Measurements from ENCODE around the gene ZNF775. TPM values are rescaled to one million over a fixed set of nuclear protein-coding genes. Genes with fewer than 3 reads are reported as not detected.

ZNF775 gene
- total RNA-seq, 1 experiment from 2014 or later = 1.7 TPM

- intact Hi-C loops (cut with micrococcal nuclease) = loop anchor here (1.0 kb wide), 2 partner anchors 19 to 31 kb away; partner anchors contain the start of gene REPIN1
- no peak for TF ChIP-seq CTCF (IDR thresholded peaks at IDR 0.05; ENCODE audit: unreplicated experiment)
- BruUV-seq (replicated peaks) = no TSS peak
- Mint-ChIP-seq H3K4me1 (ENCODE audit: insufficient read depth, unreplicated experiment) (peaks cover 18% of the 10 kb centered on the region), H3K27ac (ENCODE audit: low read depth, unreplicated experiment) (peak overlapping the region; percentile 54), H3K36me3 (ENCODE audit: insufficient read depth, unreplicated experiment) (peaks cover 9% of the 10 kb centered on the region), H3K9me3 (ENCODE audit: unreplicated experiment) (no peaks in the 10 kb centered on the region), H3K27me3 (ENCODE audit: insufficient read depth, unreplicated experiment) (no peaks in the 10 kb centered on the region), H3K4me3 (ENCODE audit: unreplicated experiment) (no peak overlapping the region)
- ChIA-PET CTCF (interaction anchor here (0.8 to 2.3 kb wide), 2 partner anchors 30 to 44 kb away, joined by 3 to 6 read pairs; no protein-coding TSS in a partner anchor), POLR2A (interaction anchor here (0.7 to 2.1 kb wide), 4 partner anchors 8 to 33 kb away, joined by 3 to 9 read pairs (median 4); no protein-coding TSS in a partner anchor)
- DNase-seq (ENCODE audit: unreplicated experiment) = no peak
Observed at GRCh38 chr7:150399421-150400007, 20.4 kb downstream of the ZNF775 start.

DNA sequence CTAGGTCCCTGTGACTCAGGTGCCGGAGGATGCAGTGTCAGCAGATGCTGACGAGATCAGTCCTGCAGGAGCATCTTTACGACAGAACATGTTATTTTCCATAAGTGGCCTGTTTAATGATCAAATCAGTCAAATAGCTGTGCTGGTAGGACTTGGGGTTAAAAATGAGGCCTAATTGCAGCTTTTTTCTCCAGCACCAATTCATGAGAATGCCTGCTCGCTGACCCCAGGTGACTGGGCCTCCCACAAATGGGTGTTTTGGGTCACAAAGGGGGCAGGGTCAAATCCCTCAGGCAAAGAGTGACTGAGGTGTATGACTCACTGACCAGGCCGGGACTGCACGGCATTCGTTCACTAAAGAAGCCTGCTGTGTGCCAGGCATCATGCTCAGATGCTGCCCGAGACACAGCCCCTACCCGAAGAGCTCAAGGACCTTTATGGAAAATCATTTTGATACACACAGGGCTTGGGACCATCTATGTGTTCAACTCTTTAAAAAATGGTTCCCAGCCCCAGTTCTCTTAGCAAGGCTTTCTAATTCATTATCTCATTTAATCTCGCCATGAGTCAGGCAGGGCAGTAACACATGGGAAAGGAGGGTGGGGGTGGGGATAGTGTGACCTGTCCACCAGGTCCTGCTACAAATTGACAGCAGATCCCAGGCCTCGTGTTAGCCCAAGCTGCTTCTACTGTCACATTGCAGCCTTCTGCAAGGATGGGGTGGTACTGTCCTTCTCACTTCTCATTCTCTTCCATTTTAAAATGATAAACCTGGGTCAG is 21.1 kb downstream of the ZNF775 start:
- TF ChIP-seq CTCF (IDR thresholded peaks at IDR 0.05; ENCODE audit: unreplicated experiment) = no peak
- intact Hi-C loops (cut with micrococcal nuclease) = loop anchor here (1.0 kb wide), 2 partner anchors 20 to 32 kb away; partner anchors contain the start of gene REPIN1
- Mint-ChIP-seq H3K27ac (ENCODE audit: low read depth, unreplicated experiment) (peak overlapping the region; percentile 54), H3K27me3 (ENCODE audit: insufficient read depth, unreplicated experiment) (no peaks in the 10 kb centered on the region), H3K4me3 (ENCODE audit: unreplicated experiment) (no peak overlapping the region), H3K9me3 (ENCODE audit: unreplicated experiment) (no peaks in the 10 kb centered on the region), H3K4me1 (ENCODE audit: insufficient read depth, unreplicated experiment) (peaks cover 18% of the 10 kb centered on the region), H3K36me3 (ENCODE audit: insufficient read depth, unreplicated experiment) (peaks cover 9% of the 10 kb centered on the region)
- BruUV-seq (replicated peaks) = no TSS peak
- ChIA-PET POLR2A (interaction anchor here (0.7 to 2.1 kb wide), 4 partner anchors 8 to 34 kb away, joined by 3 to 9 read pairs (median 4); no protein-coding TSS in a partner anchor), CTCF (interaction anchor here (0.6 to 2.3 kb wide), 2 partner anchors 33 to 45 kb away, joined by 3 to 6 read pairs; no protein-coding TSS in a partner anchor)
- DNase-seq (ENCODE audit: unreplicated experiment) = peak; percentile 70

DNA sequence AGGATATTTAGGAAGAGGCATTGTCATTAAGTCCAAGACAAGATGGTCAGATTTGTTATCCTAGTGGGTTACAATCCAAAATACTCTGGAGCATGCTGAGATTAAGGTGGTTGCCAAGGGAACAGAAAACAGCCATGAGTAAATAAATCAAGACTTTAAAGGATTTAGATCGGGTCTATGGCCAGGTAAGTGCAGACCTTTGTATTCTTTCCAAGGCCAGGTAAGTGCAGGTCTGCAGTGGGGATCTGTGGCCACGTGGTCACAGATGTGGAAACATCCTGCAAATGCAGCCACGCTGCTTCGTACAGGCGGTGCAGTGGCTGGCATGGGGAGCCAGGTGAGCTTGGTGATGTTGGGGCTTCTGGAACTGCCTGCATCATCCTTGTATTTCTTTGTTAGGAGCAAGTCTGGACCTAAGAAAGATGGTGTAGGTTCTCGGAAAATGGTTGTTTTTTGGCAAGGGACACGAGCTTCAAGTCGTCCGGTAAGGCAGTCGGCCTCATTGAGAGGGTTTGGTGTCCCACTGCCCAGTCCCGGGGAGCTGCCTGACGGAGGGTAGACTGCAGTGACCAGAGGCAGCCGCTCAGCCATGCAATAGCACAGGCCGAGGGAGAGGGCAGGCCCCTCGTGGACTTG is 21.8 kb downstream of the ZNF775 start:
- Mint-ChIP-seq H3K27me3 (ENCODE audit: insufficient read depth, unreplicated experiment) (no peaks in the 10 kb centered on the region), H3K27ac (ENCODE audit: low read depth, unreplicated experiment) (no peak overlapping the region), H3K36me3 (ENCODE audit: insufficient read depth, unreplicated experiment) (peaks cover 9% of the 10 kb centered on the region), H3K4me3 (ENCODE audit: unreplicated experiment) (no peak overlapping the region), H3K9me3 (ENCODE audit: unreplicated experiment) (no peaks in the 10 kb centered on the region), H3K4me1 (ENCODE audit: insufficient read depth, unreplicated experiment) (peaks cover 23% of the 10 kb centered on the region)
- intact Hi-C loops (cut with micrococcal nuclease) = loop anchor here (1.0 kb wide), 2 partner anchors 21 to 33 kb away; partner anchors contain the start of gene REPIN1
- no TSS peak for BruUV-seq (replicated peaks)
- no peak for TF ChIP-seq CTCF (IDR thresholded peaks at IDR 0.05; ENCODE audit: unreplicated experiment)
- ChIA-PET CTCF (interaction anchor here (0.6 to 1.7 kb wide), 4 partner anchors 21 to 85 kb away, joined by 3 to 9 read pairs (median 4); no protein-coding TSS in a partner anchor), POLR2A (interaction anchor here (1.4 to 2.1 kb wide), 3 partner anchors 23 to 34 kb away, joined by 4 to 9 read pairs (median 6); partner anchors contain the start of gene REPIN1)
- no peak for DNase-seq (ENCODE audit: unreplicated experiment)

Data from MCF 10A (cell line).